Neutrophil (primary cell): ENCODE measurements around the gene GJC3.

Experiments
- H3K27ac ChIP-seq: fragments of 200-600 bp; sonication (generic); 2 replicates; pipeline ENCODE4 v1.5.1; 2016; ENCODE audit warnings: mild to moderate bottlenecking, moderate library complexity
- H3K27me3 ChIP-seq: fragments of 200-600 bp; sonication (generic); 2 replicates; pipeline ENCODE4 v1.6.0; 2016; ENCODE audit warnings: mild to moderate bottlenecking
- H3K36me3 ChIP-seq: fragments of 200-600 bp; sonication (generic); 2 replicates; pipeline ENCODE4 v1.5.1; 2017
- H3K4me1 ChIP-seq, 2 experiments: fragments of 200-600 bp in 1 of 2; sonication (generic) in 1 of 2; 1 replicate in 1 of 2; 2 replicates in 1 of 2; pipeline versions ENCODE4 v1.5.1 to v1.6.1; 2013 to 2016; ENCODE audit warnings: low read depth in 1 of 2, low read length in 1 of 2, mild to moderate bottlenecking in 1 of 2, moderate library complexity in 1 of 2; ENCODE audit not compliant: control insufficient read depth in 1 of 2, insufficient read depth in 1 of 2
- H3K4me3 ChIP-seq, 2 experiments: fragments of 200-600 bp in 1 of 2; sonication (generic) in 1 of 2; 1 replicate in 1 of 2; 2 replicates in 1 of 2; pipeline ENCODE4 v1.5.1; 2013 to 2016; ENCODE audit warnings: low read depth in 1 of 2, low read length in 1 of 2, mild to moderate bottlenecking in 1 of 2, moderate library complexity in 1 of 2
- H3K9me3 ChIP-seq: fragments of 200-600 bp; sonication (generic); 2 replicates; pipeline ENCODE4 v1.5.1; 2016
- CTCF ChIP-seq: fragments of 200-600 bp; sonication (generic); IDR thresholded peaks from 2 replicates; pipeline ENCODE4 v1.5.1; 2016; ENCODE audit warnings: antibody characterized with exemption

GJC3 gene

GRCh38 chr7:99899830-99900519 lies 29.4 kb downstream of the GJC3 start:
- no peaks in the 10 kb centered on the region for H3K27me3 ChIP-seq
- H3K4me3 ChIP-seq = no peak overlapping the region
- H3K36me3 ChIP-seq = peaks cover 51% of the 10 kb centered on the region
- no peaks in the 10 kb centered on the region for H3K9me3 ChIP-seq
- peaks cover 19 to 23% of the 10 kb centered on the region in 2 experiments for H3K4me1 ChIP-seq
- no peak overlapping the region for H3K27ac ChIP-seq
- no peak for TF ChIP-seq CTCF

GRCh38 chr7:99898836-99899235 lies 30.6 kb downstream of the GJC3 start:
- no peak overlapping the region for H3K4me3 ChIP-seq
- H3K4me1 ChIP-seq = peaks cover 19 to 23% of the 10 kb centered on the region in 2 experiments
- H3K9me3 ChIP-seq = no peaks in the 10 kb centered on the region
- TF ChIP-seq CTCF = no peak
- peaks cover 44% of the 10 kb centered on the region for H3K36me3 ChIP-seq
- H3K27me3 ChIP-seq = no peaks in the 10 kb centered on the region
- H3K27ac ChIP-seq = no peak overlapping the region

GRCh38 chr7:99898023-99898357 lies 31.4 kb downstream of the GJC3 start:
- H3K4me3 ChIP-seq = no peak overlapping the region
- H3K27me3 ChIP-seq = no peaks in the 10 kb centered on the region
- peak overlapping the region; percentile 72 for H3K27ac ChIP-seq
- H3K36me3 ChIP-seq = peaks cover 36% of the 10 kb centered on the region
- peaks cover 19 to 23% of the 10 kb centered on the region in 2 experiments for H3K4me1 ChIP-seq
- no peak for TF ChIP-seq CTCF
- no peaks in the 10 kb centered on the region for H3K9me3 ChIP-seq

GRCh38 chr7:99897322-99898022 lies 31.9 kb downstream of the GJC3 start:
- TF ChIP-seq CTCF = no peak
- Histone ChIP-seq H3K4me1 (peaks cover 19 to 23% of the 10 kb centered on the region in 2 experiments), H3K36me3 (peaks cover 33% of the 10 kb centered on the region), H3K9me3 (no peaks in the 10 kb centered on the region), H3K27me3 (no peaks in the 10 kb centered on the region), H3K27ac (peak overlapping the region; percentile 72), H3K4me3 (no peak overlapping the region)

GRCh38 chr7:99894738-99895137 lies 34.7 kb downstream of the GJC3 start:
- no peak for TF ChIP-seq CTCF
- H3K4me1 ChIP-seq = peaks cover 19 to 23% of the 10 kb centered on the region in 2 experiments
- no peak overlapping the region for H3K27ac ChIP-seq
- H3K4me3 ChIP-seq = no peak overlapping the region
- H3K36me3 ChIP-seq = peaks cover 34% of the 10 kb centered on the region
- no peaks in the 10 kb centered on the region for H3K9me3 ChIP-seq
- no peaks in the 10 kb centered on the region for H3K27me3 ChIP-seq
